ENCODE results near the gene MRPS7. TPM values are rescaled to one million over a fixed set of nuclear protein-coding genes. Genes with fewer than 3 reads are reported as not detected.

The MRPS7 gene
- total and polyA plus RNA-seq, 10 of the 15 experiments (the other 5 are each of a cell fraction or from before 2014, with no cell fraction given): 88.4 to 217 (median 109) TPM

- in situ Hi-C loops (cut with MboI) (no loop called here), intact Hi-C loops (cut with micrococcal nuclease; ENCODE audit: unreplicated experiment) (no loop called here)
- Histone ChIP-seq H3K27me3 (replicated peaks in 1 of 2; ENCODE audit: control insufficient read depth in 2 of 2, insufficient read depth in 2 of 2, low read length in 1 of 2) (no peaks in the 10 kb centered on the region), H2AFZ (ENCODE audit: control insufficient read depth, low read depth, low read length) (no peak overlapping the region), H3K4me2 (ENCODE audit: control insufficient read depth, insufficient read depth) (no peak overlapping the region), H3K9me3 (replicated peaks; ENCODE audit: control insufficient read depth, insufficient read depth, low read length) (no peaks in the 10 kb centered on the region), H3K4me1 (ENCODE audit: control insufficient read depth, insufficient read depth, low read length) (no peaks in the 10 kb centered on the region), H3K36me3 (ENCODE audit: control insufficient read depth in 2 of 2, insufficient read depth in 2 of 2, low read length in 1 of 2) (peaks cover 37 to 40% of the 10 kb centered on the region in 2 experiments), H3K79me2 (ENCODE audit: control insufficient read depth, insufficient read depth, low read length) (no peaks in the 10 kb centered on the region), H3K27ac (ENCODE audit: control insufficient read depth, insufficient read depth) (no peak overlapping the region), H3K9ac (ENCODE audit: control insufficient read depth, insufficient read depth, low read length) (no peak overlapping the region), H3K4me3 (no peak overlapping the region), H4K20me1 (ENCODE audit: control insufficient read depth, insufficient read depth) (no peaks in the 10 kb centered on the region)
- 87% methylated on average over 5 of the region's 5 CpGs for WGBS (ENCODE audit: insufficient coverage, insufficient replicate concordance, low lambda C conversion rate, missing lambda C conversion rate)
- ChIA-PET RAD21 (ENCODE audit: unreplicated experiment) (no interaction called here), CTCF (interaction anchor here (1.0 to 1.3 kb wide), 2 partner anchors 13 to 26 kb away, joined by 3 to 5 read pairs; no protein-coding TSS in a partner anchor), SMC1A (ENCODE audit: uncharacterized antibody, unreplicated experiment) (no interaction called here), POLR2A (no interaction called here)
- no peak for ATAC-seq
- no peak for FAIRE-seq
- TF ChIP-seq RUNX3 (IDR thresholded peaks at IDR 0.05; ENCODE audit: low read length): no peak
- TF ChIP-seq STAT3 (IDR thresholded peaks at IDR 0.05; ENCODE audit: low read depth, low read length): no peak
- TF ChIP-seq, protein P1, sequence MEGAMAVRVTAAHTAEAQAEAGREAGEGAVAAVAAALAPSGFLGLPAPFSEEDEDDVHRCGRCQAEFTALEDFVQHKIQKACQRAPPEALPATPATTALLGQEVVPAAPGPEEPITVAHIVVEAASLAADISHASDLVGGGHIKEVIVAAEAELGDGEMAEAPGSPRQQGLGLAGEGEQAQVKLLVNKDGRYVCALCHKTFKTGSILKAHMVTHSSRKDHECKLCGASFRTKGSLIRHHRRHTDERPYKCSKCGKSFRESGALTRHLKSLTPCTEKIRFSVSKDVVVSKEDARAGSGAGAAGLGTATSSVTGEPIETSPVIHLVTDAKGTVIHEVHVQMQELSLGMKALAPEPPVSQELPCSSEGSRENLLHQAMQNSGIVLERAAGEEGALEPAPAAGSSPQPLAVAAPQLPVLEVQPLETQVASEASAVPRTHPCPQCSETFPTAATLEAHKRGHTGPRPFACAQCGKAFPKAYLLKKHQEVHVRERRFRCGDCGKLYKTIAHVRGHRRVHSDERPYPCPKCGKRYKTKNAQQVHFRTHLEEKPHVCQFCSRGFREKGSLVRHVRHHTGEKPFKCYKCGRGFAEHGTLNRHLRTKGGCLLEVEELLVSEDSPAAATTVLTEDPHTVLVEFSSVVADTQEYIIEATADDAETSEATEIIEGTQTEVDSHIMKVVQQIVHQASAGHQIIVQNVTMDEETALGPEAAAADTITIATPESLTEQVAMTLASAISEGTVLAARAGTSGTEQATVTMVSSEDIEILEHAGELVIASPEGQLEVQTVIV (IDR thresholded peaks at IDR 0.05; ENCODE audit: borderline replicate concordance, partially characterized antibody): no peak
- TF ChIP-seq MLLT1 (IDR thresholded peaks at IDR 0.05): no peak
- TF ChIP-seq KDM1A (IDR thresholded peaks at IDR 0.05; ENCODE audit: borderline replicate concordance): no peak
- TF ChIP-seq, protein P2, sequence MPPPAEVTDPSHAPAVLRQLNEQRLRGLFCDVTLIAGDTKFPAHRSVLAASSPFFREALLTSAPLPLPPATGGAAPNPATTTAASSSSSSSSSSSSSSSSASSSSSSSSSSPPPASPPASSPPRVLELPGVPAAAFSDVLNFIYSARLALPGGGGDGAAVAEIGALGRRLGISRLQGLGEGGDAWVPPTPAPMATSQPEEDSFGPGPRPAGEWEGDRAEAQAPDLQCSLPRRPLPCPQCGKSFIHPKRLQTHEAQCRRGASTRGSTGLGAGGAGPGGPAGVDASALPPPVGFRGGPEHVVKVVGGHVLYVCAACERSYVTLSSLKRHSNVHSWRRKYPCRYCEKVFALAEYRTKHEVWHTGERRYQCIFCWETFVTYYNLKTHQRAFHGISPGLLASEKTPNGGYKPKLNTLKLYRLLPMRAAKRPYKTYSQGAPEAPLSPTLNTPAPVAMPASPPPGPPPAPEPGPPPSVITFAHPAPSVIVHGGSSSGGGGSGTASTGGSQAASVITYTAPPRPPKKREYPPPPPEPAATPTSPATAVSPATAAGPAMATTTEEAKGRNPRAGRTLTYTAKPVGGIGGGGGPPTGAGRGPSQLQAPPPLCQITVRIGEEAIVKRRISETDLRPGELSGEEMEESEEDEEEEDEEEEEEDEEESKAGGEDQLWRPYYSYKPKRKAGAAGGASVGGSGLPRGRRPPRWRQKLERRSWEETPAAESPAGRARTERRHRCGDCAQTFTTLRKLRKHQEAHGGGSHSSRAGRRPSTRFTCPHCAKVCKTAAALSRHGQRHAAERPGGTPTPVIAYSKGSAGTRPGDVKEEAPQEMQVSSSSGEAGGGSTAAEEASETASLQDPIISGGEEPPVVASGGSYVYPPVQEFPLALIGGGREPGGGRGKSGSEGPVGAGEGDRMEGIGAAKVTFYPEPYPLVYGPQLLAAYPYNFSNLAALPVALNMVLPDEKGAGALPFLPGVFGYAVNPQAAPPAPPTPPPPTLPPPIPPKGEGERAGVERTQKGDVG (CRISPR knock-in tag; IDR thresholded peaks at IDR 0.05): no peak
- no peak for TF ChIP-seq CHD1 (IDR thresholded peaks at IDR 0.05; ENCODE audit: low read depth, low read length)
- no peak for TF ChIP-seq BMI1 (IDR thresholded peaks at IDR 0.05; ENCODE audit: borderline replicate concordance)
- TF ChIP-seq, protein P3, sequence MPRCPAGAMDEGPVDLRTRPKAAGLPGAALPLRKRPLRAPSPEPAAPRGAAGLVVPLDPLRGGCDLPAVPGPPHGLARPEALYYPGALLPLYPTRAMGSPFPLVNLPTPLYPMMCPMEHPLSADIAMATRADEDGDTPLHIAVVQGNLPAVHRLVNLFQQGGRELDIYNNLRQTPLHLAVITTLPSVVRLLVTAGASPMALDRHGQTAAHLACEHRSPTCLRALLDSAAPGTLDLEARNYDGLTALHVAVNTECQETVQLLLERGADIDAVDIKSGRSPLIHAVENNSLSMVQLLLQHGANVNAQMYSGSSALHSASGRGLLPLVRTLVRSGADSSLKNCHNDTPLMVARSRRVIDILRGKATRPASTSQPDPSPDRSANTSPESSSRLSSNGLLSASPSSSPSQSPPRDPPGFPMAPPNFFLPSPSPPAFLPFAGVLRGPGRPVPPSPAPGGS (IDR thresholded peaks at IDR 0.05; ENCODE audit: borderline replicate concordance, insufficient read depth, low read depth, low read length, poor library complexity, severe bottlenecking): no peak
- BruUV-seq (replicated peaks): no TSS peak
- no peak for DNase-seq (ENCODE audit: low read depth, low spot score)
These were observed 34.0 kb upstream of the MRPS7 start for GRCh38 chr17:75227729-75228128.
